GM18505 (cell line): Measurements from ENCODE around the gene ARSA.

Experiments
- ATAC-seq: cut with Tn5 transposase; IDR thresholded peaks from one replicate; pipeline ENCODE4 v1.9.1; 2021; ENCODE audit not compliant: unreplicated experiment
- POLR2A ChIP-seq: IDR thresholded peaks from 4 replicates; pipeline ENCODE4 v1.6.1; 2011; ENCODE audit warnings: borderline replicate concordance; ENCODE audit not compliant: insufficient read depth, insufficient read length; ENCODE audit errors: extremely low read depth

Gene ARSA

DNA sequence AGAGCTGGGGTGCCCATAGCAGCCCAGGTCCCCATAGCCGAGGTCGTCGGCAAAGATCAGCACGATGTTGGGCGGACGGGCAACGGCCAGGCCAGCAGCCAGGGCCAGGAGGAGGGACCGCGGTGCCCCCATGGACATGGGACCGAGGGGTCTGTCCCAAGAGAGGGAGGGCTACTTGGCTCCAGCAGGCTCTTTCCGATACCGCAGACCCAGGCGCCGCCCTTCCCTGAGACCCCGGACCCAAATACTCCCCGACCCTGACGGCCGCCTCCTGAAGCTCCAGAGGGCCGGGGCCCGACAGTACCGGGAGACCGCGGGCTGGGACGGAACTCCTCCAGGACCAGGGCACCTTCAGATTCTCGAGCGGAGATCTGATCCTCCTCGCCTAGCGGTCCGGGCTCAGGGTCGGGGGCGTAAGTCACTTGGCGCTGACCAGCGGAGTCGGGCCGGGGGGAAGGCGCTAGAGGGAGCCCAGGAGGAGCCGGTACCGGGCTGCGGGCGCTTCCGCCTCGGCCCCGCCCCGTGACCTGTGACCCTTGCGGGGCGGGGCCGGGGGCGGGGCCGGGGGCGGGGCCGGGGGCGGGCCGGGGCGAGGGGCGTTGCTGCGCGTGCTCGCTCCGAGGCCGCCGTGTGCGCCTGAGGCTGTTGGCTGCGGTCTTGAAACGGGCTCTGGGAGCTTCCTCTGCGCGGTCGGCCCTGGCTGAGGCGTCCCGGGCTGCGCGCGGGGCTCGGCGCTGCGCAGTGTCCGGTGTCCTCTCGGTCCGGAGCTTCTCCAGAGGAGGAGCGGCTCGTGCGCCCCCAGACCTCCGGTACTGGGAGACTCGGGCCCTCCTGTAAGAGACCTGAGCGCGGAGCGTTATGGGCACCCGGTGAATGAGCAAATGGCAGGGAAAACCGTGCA lies at the start of gene ARSA:
Gene ARSA, minus strand, starts transcription at position 511 of the 901 bp plus-strand sequence. Its CDS starts 373 bp downstream, at position 138.
- ATAC-seq: peak; percentile 70
- peak; percentile 68 for TF ChIP-seq POLR2A

DNA sequence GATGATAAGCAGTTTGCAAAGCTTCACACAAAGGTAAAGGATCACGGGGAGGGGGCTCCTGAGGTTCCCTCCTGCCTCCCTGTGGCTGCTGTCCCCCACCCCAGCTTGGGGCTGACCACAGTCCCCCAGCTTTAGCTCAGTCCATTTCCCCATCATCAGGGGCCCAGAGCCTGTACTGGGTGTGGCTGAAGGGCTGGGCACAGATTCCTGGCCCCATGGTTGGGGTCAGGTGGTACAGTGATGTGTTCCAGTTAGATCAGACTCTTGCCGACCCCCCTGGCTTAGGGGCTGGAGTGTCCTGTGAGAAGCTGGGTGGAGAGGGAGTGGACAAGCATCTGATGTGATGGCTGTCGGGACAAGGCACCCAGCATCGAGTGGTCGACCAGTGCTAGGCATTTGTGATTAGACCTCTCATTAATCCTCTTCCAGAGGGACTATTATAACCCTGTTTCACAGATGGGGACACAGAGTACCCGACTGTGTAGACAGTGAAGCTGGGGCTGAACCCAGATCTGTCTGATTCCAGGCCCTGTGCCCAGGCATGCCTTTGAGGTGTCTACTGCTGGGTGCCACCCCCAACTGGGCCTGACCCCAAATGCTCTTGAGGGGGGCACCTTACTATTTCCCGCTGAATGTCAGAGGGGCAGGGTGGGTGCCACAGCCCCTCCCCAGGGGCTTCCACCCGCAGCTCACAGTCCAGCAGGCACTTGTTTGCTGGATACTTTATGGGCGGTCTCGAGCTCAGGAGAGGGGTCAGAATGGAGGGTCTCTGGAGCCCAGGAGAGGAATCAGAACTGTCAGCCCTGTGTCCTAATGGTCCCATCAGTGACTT lies 48.9 kb upstream of the ARSA start:
- ATAC-seq: no peak
- no peak for TF ChIP-seq POLR2A

DNA sequence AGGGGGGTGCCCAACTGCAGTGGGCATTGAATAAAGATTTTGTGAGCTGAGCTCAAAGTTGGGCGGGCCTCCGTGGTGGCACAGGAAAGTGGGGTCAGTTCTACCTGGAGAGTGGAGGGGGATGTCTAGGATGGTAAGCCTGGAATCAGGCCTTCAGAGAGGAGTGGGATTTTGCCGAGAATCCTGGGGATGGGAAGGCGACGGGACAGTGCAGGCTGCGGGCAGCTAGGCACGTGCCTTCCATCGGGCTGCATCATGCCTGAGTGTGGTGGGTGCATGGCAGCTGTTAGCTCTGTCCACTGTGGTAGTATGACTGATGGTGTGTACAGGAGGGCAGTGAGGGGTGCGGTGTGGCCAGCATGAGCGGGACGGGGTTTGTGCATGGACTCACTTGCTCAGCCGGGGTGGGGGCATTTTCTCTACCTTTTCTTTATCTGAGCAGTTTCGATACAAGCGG lies 48.3 kb upstream of the ARSA start:
- TF ChIP-seq POLR2A: no peak
- ATAC-seq: no peak

DNA sequence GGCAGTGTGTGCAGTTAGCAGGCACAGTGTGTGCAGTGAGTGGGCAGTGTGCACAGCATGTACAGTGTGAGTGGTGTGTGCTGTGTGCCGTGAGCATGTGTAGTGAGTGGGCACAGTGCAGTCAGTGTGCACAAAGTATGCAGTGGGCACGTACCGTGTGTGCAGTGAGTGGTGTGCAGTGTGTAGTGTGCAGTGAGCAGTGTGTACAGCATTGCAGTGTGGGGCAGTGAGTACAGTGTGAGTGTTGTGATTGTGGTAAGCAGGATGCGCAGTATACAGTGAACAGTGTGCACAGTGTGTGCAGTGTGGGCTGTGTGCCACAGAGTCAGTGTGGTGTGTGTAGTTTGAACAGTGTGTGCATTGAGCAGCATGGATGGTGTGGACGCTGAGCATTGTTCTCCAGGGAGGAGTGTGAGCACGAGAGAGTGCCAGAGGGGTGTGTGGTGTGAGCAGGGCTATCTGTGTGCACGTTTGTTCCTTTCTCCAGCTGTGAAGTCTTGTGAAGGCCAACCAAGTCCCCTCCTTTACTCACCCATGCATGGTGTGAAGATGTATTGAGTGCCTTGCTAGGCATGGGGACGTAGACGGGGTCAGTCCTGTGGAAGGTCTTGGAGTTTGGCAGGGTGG lies 47.7 kb upstream of the ARSA start:
- no peak for TF ChIP-seq POLR2A
- ATAC-seq: no peak

DNA sequence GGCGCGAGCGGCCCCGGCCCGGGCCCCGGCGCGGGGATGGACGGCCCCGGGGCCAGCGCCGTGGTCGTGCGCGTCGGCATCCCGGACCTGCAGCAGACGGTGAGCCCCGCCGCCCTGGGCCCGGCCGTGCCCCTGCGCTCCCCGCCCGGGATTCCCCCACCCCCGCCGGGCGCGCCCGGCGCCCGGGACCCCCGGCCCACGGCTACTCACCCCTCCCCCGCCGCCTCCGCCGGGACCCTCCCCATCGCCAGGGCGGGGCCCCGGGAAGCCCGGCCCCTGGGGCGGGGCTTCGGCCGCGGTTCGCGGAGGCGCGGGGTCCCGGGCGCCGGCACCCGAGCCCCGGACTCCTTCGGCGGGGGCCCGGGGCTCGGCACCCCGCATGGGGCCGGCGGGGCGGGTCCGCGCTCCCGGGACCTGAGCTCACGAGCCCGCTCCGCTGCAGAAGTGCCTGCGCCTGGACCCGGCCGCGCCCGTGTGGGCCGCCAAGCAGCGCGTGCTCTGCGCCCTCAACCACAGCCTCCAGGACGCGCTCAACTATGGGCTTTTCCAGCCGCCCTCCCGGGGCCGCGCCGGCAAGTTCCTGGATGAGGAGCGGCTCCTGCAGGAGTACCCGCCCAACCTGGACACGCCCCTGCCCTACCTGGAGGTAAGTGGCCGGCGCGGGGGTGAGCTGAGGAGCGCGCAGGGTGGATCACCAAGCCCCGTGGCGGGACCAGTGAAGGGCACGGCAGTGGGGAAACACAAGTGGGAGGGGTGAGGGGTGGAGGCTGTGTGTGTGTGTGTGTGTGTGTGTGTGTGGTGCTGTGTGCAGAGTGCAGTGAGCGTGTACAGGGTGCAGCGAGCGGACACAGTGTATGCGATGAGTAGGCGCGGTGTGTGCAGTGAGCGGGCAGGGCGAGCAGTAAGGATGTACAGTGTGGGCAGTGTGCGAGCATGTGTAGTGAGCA lies 46.9 kb upstream of the ARSA start:
- ATAC-seq: no peak
- no peak for TF ChIP-seq POLR2A

DNA sequence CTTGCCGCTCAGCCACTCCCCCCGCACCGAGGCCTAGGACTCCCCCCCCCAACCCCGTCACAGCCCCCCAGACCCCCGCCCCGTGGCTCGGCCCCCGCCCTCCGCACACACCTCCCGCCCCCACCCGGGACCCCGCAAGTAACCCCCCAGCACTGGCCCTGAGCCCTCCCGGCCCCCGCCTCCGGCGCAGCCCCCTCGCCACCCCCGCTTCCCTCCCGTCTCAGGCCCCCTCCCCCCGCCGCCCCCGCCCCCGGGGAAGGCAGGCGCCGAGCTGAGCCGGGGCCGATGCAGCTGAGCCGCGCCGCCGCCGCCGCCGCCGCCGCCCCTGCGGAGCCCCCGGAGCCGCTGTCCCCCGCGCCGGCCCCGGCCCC lies 46.2 kb upstream of the ARSA start:
- no peak for ATAC-seq
- TF ChIP-seq POLR2A: no peak

DNA sequence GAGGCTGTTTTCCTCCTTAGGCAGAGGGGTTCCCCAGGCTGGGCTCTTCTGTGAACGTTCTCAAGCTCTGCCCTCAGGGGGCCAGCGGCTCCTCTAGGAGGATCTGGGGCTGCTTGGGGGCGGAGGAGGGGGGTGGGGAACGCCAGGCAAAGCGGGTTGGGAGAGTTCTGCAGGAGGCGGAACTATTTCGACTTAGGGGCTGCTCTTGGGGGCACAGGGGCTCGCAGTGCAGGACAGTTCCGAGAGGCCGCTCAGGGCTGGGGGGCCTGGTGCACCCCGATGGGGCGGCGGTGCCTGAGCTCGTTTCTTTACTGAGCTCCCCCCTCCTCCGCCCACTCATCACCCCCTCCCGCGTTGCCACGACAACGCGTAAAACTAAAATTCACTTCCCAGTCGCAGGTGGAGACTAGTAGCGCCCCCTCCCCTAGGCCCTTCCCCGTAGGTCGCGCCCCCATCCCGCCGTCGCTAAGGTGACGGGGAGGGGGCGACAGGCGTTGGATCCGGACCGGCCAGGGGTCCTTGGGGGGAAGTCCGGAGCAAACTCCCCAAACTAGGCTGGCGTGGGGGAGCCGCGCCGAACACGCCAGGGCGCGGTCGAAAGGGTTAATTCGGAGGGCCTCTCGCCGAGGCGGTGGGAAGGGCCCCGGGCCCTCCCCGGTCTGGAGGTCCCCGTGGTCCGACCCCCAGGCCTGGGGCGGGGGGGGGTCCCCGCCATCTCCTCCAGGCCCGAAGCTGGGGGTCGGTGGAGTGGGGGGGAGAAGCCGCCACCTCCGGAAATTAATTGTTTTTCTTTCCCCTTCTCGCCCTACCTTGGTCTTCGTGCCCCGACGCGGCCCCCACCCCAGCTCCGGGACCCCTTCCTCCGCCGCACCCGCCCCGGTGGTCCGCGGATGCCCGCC lies 45.5 kb upstream of the ARSA start:
- no peak for ATAC-seq
- TF ChIP-seq POLR2A: no peak

DNA sequence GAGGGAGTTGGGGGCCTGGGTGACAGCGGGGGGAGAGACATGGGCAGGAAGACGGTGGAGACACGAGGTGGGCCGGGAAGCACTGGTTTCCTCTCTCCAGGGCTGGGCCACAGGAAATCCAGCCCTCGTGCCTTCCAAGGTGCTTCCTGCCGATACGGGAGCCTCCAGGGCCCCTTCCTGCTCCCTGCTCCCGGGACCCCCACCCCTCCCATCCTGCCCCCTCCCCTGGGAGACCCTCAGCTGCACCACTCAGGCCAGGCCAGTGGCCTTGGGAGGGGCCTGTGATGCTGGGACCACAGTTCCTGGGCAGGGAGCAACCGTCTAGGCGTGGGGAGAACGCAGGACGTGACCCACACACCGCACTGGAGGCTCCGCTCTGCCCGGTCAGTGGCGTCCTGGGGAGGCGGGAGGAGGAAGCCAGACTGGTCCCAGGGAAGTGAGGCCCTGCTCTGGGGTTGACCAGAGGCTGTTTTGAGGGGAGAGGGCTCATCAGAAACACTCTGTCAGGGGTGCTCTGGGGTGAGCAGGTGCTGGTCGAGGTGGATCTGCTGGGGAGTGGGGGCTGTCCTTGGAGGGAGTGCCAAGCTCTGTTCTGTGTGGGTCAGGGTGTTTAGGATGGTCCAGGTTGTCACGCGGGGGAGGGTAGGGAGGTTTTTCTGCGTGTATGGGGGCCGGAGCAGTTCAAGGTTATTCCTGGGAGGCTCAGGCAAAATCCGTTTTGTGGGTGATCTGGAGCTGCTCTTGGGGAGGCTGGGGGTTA lies 44.7 kb upstream of the ARSA start, which contains the start of gene SHANK3:
Gene SHANK3, plus strand, starts transcription at position 353 of the 760 bp plus-strand sequence.
- no peak for ATAC-seq
- no peak for TF ChIP-seq POLR2A

DNA sequence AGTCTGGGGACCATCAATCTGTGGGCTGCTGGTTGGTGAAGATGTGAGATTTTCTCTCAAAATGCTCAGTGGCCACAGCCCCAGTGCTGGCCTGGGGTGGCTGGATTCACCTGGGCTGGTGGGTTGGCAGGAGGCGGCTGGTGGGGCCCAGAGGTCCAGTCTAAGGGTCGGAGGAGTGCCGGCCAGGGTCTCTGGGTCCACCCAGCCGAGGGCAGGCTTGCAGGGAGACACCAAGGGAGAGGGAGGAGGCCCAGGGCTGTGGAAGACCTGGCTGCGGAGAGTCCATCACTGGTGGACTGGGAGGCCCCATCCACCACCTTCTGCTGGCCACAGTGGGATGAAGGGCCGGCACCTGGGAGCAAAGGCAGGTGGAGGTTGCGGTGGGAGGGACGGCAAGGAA lies 44.1 kb upstream of the ARSA start:
- ATAC-seq: no peak
- TF ChIP-seq POLR2A: no peak

DNA sequence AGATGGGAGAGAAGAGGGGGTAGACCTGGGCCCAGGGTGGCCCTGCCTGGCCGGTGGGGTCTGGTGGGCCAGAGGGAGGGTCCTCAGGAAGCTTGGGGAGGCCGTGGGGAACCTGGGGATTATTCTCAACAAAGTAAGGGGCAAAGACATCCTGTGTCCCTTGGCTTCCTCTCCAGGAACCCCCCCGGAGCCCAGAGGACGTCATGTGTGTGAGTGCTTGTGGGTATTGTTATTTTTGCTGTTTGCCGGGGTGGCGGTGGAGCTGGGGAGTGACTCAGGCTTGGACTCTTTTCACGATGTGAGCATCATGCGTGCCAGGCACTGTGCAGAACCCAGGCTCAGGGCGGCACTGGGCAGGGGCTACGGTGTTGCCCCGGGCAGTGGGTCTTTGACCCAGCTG lies 43.7 kb upstream of the ARSA start:
- ATAC-seq: no peak
- TF ChIP-seq POLR2A: no peak
